ENCODE data around the gene WSB1.
"Not testable (repeated sequence)": the region's sequence is repeated elsewhere in the genome, so short reads cannot be mapped to it uniquely, and the experiment has no call there.

Gene WSB1

GRCh38 chr17:27315796-27316465 lies 22.0 kb downstream of the WSB1 start:
- DNase-seq (ENCODE audit: low read depth in 2 of 2), result no peak

- DNase-seq (ENCODE audit: low read depth in 2 of 2), result no peak
These were observed 24.3 kb downstream of the WSB1 start for GRCh38 chr17:27318228-27318627.

GRCh38 chr17:27318633-27319032 lies 24.7 kb downstream of the WSB1 start:
- DNase-seq (ENCODE audit: low read depth in 2 of 2), result no peak

GRCh38 chr17:27319541-27320221 lies 25.8 kb downstream of the WSB1 start:
- DNase-seq (ENCODE audit: low read depth in 2 of 2), result no peak

GRCh38 chr17:27320222-27320560 lies 26.3 kb downstream of the WSB1 start:
- no peak for DNase-seq (ENCODE audit: low read depth in 2 of 2)

- no peak for DNase-seq (ENCODE audit: low read depth in 2 of 2)
These were observed 27.5 kb downstream of the WSB1 start for GRCh38 chr17:27321372-27321771.

GRCh38 chr17:27322026-27322425 lies 28.1 kb downstream of the WSB1 start:
- no peak for DNase-seq (ENCODE audit: low read depth in 2 of 2)

- no peak for DNase-seq (ENCODE audit: low read depth in 2 of 2)
These were observed 29.0 kb downstream of the WSB1 start for GRCh38 chr17:27322690-27323508.

- no peak for DNase-seq (ENCODE audit: low read depth in 2 of 2)
These were observed 29.8 kb downstream of the WSB1 start for GRCh38 chr17:27323538-27324215.

GRCh38 chr17:27324771-27325339 lies 30.9 kb downstream of the WSB1 start:
- no peak for DNase-seq (ENCODE audit: low read depth in 2 of 2)

- no peak for DNase-seq (ENCODE audit: low read depth in 2 of 2)
These were observed 32.1 kb downstream of the WSB1 start for GRCh38 chr17:27326051-27326450.

- no peak for DNase-seq (ENCODE audit: low read depth in 2 of 2)
These were observed 32.7 kb downstream of the WSB1 start for GRCh38 chr17:27326585-27326984.

- no peak for DNase-seq (ENCODE audit: low read depth in 2 of 2)
These were observed 33.5 kb downstream of the WSB1 start for GRCh38 chr17:27327397-27327796.

- DNase-seq (ENCODE audit: low read depth in 2 of 2), result no peak
These were observed 34.0 kb downstream of the WSB1 start for GRCh38 chr17:27327871-27328270.

GRCh38 chr17:27328686-27329085 lies 34.8 kb downstream of the WSB1 start:
- not testable (repeated sequence) for DNase-seq (ENCODE audit: low read depth in 2 of 2)

- no peak for DNase-seq (ENCODE audit: low read depth in 2 of 2)
These were observed 35.4 kb downstream of the WSB1 start for GRCh38 chr17:27329146-27329805.

GRCh38 chr17:27332047-27332393 lies 38.1 kb downstream of the WSB1 start:
- DNase-seq (ENCODE audit: low read depth in 2 of 2), result no peak

GRCh38 chr17:27332485-27333409 lies 38.8 kb downstream of the WSB1 start:
- DNase-seq (ENCODE audit: low read depth in 2 of 2), result peak; percentile 69 to 84

- no peak for DNase-seq (ENCODE audit: low read depth in 2 of 2)
These were observed 39.6 kb downstream of the WSB1 start for GRCh38 chr17:27333410-27333980.

- no peak for DNase-seq (ENCODE audit: low read depth in 2 of 2)
These were observed 42.3 kb downstream of the WSB1 start for GRCh38 chr17:27336184-27336583.
